Effector CD4-positive, alpha-beta T cell (primary cell): ENCODE measurements around the gene RAD51.

ENCODE experiments used
- DNase-seq: peaks from one replicate; pipeline ENCODE4 v3.0.0-alpha.2; 2020

The RAD51 gene

GRCh38 chr15:40722934-40723333 lies 28.0 kb downstream of the RAD51 start:
- no peak for DNase-seq

- no peak for DNase-seq
Observed at GRCh38 chr15:40723919-40724318, 28.9 kb downstream of the RAD51 start.

GRCh38 chr15:40731034-40731433 lies 36.1 kb downstream of the RAD51 start:
- no peak for DNase-seq

GRCh38 chr15:40736575-40736974 lies 41.6 kb downstream of the RAD51 start:
- no peak for DNase-seq

GRCh38 chr15:40737048-40737447 lies 42.1 kb downstream of the RAD51 start:
- no peak for DNase-seq

GRCh38 chr15:40739047-40739446 lies 44.1 kb downstream of the RAD51 start:
- no peak for DNase-seq

- DNase-seq, result no peak
Observed at GRCh38 chr15:40739854-40740253, 44.9 kb downstream of the RAD51 start.

- DNase-seq, result no peak
Observed at GRCh38 chr15:40743485-40743901, 48.5 kb downstream of the RAD51 start.

GRCh38 chr15:40743921-40744814 lies 49.2 kb downstream of the RAD51 start:
- peak; percentile 47 for DNase-seq

- no peak for DNase-seq
Observed at GRCh38 chr15:40744815-40745152, 49.8 kb downstream of the RAD51 start.

- DNase-seq, result no peak
Observed at GRCh38 chr15:40746916-40747418, 52.0 kb downstream of the RAD51 start.

- DNase-seq, result no peak
Observed at GRCh38 chr15:40747685-40748631, 53.0 kb downstream of the RAD51 start.

- DNase-seq, result no peak
Observed at GRCh38 chr15:40749151-40749630, 54.2 kb downstream of the RAD51 start.

- no peak for DNase-seq
Observed at GRCh38 chr15:40750885-40751284, 55.9 kb downstream of the RAD51 start.

GRCh38 chr15:40751745-40752144 lies 56.8 kb downstream of the RAD51 start:
- DNase-seq, result no peak

GRCh38 chr15:40754574-40754882 lies 59.6 kb downstream of the RAD51 start:
- no peak for DNase-seq

GRCh38 chr15:40754883-40755811 lies 60.2 kb downstream of the RAD51 start, which contains the start of gene RMDN3:
Gene RMDN3, minus strand, starts transcription at chr15:40755254. Its CDS starts 471 bp downstream, at chr15:40754783.
- peak; percentile 91 for DNase-seq

- no peak for DNase-seq
Observed at GRCh38 chr15:40755812-40756208, 60.8 kb downstream of the RAD51 start.

GRCh38 chr15:40756938-40757337 lies 62.0 kb downstream of the RAD51 start:
- DNase-seq, result no peak

GRCh38 chr15:40759961-40760360 lies 65.0 kb downstream of the RAD51 start:
- no peak for DNase-seq

- peak; percentile 23 for DNase-seq
Observed at GRCh38 chr15:40762919-40763800, 68.2 kb downstream of the RAD51 start.
